ENCODE results near the gene ACTA2.

The ACTA2 gene

GRCh38 chr10:88889559-88890337 is 62.8 kb downstream of the ACTA2 start:
- no peak for DNase-seq

GRCh38 chr10:88888810-88889445 is 63.6 kb downstream of the ACTA2 start:
- no peak for DNase-seq

GRCh38 chr10:88886557-88886956 is 66.0 kb downstream of the ACTA2 start:
- DNase-seq: no peak

Measured in RPMI8226 (cell line).